Suppressor macrophage treated with lipopolysaccharide for 4 hours (primary cell): ENCODE measurements around the gene APOBEC3C.
"Not testable (repeated sequence)": the region's sequence is repeated elsewhere in the genome, so short reads cannot be mapped to it uniquely, and the experiment has no call there.

Experiments used
- DNase-seq: peaks from one replicate; pipeline ENCODE4 v3.0.0-alpha.2; 2020

The APOBEC3C gene

GRCh38 chr22:39066442-39067276 lies 52.6 kb downstream of the APOBEC3C start:
- not testable (repeated sequence) for DNase-seq

- DNase-seq: no peak
Observed at GRCh38 chr22:39068033-39068785, 54.2 kb downstream of the APOBEC3C start.
